Fibroblast of skin of abdomen (primary cell): ENCODE data around the gene ADGRA1.
"Not testable (repeated sequence)": the region's sequence is repeated elsewhere in the genome, so short reads cannot be mapped to it uniquely, and the experiment has no call there.

Source experiments
- DNase-seq: peaks from one replicate; pipeline ENCODE4 v3.0.0-alpha.2; 2013

The ADGRA1 gene

GRCh38 chr10:133096616-133097269 lies 9.0 kb downstream of the ADGRA1 start:
- no peak for DNase-seq

- DNase-seq, result no peak
These were observed 9.7 kb downstream of the ADGRA1 start for GRCh38 chr10:133097418-133097817.

GRCh38 chr10:133097961-133098360 lies 10.2 kb downstream of the ADGRA1 start:
- no peak for DNase-seq

GRCh38 chr10:133098426-133099124 lies 10.9 kb downstream of the ADGRA1 start:
- no peak for DNase-seq

DNA sequence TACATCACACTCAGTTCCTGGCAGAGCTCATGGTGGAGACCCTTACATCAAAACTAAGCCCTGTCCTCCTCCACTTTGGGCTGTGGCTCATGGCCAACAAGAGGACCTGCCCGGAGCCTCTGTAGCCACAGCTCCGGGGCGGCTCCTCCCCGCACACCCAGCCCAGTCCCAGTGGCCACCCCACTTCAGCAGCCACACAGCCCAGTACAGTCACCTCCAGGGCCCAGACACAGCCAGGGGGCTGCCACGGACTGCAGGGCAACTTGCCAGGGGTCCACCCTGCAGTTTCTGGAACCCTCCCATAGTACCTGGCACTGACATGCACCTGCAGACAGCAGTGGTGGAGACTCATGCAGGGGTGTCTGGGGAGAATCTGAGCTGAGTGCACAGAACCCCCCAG lies 11.8 kb downstream of the ADGRA1 start:
- no peak for DNase-seq

- no peak for DNase-seq
These were observed 12.5 kb downstream of the ADGRA1 start for GRCh38 chr10:133100186-133100585.

- DNase-seq, result no peak
These were observed 13.1 kb downstream of the ADGRA1 start for GRCh38 chr10:133100706-133101415.

- no peak for DNase-seq
These were observed 13.7 kb downstream of the ADGRA1 start for GRCh38 chr10:133101416-133101810.

DNA sequence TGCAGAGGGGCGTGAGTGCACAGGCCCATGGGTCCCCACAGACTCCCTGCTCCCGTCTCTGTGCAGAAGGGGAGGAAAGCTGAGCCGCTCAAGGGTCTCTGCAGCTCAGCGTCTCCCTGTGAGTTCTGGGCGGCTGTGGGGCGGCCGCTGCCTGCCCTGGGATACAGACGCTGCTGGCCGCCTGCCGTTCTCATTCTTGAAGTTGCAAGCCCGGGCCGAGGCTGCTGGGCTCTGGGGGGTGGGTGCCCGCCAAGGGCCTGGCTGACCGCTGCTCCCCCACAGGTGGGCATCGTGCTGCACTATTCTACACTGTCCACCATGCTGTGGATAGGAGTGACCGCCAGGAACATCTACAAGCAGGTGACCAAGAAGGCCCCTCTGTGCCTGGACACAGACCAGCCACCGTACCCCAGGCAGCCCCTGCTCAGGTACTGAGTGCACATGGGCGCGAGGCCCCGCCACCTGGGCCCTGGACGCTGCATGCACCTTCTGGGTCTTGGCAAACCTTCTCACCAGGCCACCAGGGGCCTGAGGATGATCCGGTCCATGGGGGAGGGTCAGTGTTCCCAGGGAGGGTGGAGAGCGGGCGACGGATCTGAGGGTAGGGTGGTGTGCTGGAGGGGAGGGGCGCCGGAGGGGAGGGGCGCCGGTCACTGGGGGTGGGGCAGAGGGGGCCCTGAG lies 14.8 kb downstream of the ADGRA1 start:
- DNase-seq, result no peak

DNA sequence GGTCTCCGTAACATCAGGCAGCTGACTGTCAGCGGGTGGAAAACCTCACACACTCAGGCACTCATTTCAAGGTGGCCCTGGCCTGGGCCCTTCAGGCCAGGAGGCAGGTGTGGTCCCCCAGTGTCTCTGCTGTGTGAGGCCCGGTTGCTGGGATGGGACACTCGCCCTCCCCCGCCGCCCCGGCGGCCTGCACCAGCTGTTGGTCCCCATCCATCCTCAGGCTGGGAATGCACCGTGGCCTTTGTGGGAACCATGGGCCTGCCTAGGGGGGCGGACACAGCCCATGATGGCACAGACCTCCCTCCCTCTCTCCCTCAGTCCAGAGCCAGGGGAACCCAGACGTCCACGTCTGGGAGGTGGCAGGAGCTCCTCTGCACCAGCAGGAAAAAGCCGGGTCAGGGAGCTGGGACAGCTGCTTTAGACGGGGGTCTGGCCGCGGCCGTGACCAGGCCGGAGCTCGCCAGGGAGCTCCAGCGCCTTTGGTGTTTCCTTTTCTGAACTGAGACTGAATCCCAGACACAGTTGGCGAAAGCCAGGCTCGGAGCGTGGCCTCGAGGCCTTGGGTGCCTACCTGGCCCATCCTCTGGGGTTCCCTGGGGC lies 15.7 kb downstream of the ADGRA1 start:
- no peak for DNase-seq

DNA sequence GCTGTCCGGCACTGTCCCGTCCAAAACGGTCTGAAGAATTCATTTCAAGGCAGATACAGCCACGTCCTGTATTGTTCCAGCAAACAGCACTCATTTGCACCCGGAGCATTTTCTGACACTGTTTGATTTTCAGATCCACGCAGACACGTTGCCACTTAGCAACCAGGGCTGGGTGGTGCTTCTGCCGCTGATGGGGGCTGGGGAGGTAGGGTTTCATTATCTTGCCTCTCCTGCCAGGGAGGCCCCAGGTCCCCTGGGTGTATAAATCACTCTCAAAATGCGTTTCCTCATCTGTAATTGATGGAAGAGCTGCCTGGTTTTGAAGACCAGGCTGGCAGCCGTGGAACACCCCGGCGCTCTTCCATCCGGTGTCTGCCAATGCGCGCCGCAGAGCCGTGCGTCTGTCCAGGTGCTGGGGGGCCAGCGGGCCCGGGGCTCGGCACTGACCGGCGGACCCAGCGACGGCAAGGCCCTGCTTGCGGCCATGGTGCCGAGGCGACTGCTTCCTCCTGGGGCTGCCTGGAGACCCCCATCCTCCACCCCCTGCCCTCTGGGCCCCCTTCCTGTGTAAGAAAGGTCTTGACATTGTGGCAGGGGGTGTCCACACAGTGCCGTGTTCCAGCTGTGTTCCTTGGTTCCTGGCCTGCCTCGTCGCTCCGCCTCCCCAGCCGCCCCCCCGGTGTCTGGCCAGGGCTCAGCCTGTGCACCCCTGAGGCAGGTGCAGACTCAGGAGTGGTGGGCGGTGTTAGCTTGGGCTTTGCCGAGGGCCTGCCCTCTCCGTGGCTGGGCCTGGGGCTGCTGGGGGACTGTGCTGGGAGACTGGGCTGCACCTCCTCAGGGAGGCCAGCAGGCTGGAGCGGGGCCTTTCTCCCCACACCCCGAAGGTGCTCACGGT lies 16.6 kb downstream of the ADGRA1 start:
- no peak for DNase-seq

- DNase-seq, result no peak
These were observed 17.4 kb downstream of the ADGRA1 start for GRCh38 chr10:133104963-133105640.

DNA sequence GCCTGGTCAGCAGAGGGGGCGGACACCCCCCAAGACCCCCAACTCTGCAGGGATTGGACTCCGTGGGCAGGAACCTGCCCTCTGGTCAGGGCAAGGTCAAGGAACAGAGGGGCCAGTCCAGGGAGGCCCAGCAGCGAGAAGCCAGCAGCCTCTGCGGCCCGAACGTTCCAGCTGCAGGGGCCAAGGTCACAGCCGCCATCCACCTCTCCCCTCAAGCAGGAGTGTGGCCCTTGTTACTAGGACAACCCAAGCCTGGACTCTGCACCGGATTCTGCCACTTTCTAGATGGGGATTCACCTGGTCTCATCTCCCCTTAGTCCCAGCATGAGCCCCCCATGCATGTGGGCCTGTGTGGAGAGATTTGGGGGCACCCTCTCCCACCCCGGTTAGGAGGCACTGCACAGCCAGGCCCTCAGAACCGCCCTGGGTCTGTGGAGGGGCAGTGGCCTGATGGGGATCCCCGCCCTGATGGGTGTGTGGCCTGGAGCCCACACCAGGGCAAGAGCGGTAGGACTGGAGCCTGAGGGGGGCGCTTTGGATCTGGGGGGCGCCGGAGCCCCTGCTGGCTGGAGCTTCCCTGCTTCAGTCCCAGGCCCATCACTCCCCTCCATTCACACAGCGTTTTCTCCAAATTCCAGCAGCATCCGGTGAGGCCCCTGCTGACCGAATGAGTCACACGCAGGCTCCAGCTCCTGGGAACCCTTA lies 18.1 kb downstream of the ADGRA1 start:
- DNase-seq, result no peak

DNA sequence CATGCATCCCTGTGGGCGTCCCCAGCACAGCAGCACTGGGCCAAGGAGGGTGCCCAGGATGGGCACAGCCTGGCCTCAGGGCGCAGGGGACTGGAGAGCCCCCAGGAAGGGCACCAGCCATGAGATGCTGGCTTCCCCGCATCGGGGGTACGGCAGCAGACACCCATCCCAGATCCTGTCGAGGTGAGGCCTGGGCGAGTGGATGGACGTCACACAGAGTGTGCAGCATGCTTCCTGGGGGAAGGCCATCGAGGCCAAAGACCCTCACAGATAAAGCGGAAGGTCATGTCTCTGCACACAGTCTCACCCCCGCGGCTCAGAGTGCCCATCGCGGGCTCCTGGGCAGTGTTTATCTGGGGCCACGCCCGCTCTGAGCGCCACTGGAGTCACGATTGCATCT lies 18.8 kb downstream of the ADGRA1 start:
- DNase-seq, result no peak

GRCh38 chr10:133107442-133107841 lies 19.7 kb downstream of the ADGRA1 start:
- no peak for DNase-seq

- no peak for DNase-seq
These were observed 22.0 kb downstream of the ADGRA1 start for GRCh38 chr10:133109711-133110110.

- no peak for DNase-seq
These were observed 22.4 kb downstream of the ADGRA1 start for GRCh38 chr10:133110133-133110532.

- no peak for DNase-seq
These were observed 23.0 kb downstream of the ADGRA1 start for GRCh38 chr10:133110609-133111275.

DNA sequence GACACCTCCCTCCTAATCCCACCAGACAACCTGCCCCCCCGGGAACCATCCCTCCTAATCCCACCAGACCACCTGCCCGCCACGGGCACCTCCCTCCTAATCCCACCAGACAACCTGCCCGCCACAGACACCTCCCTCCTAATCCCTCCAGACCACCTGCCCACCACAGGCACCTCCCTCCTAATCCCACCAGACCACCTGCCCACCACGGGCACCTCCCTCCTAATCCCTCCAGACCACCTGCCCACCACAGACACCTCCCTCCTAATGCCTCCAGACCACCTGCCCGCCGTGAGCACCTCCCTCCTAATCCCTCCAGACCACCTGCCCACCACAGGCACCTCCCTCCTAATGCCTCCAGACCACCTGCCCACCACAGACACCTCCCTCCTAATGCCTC lies 23.9 kb downstream of the ADGRA1 start:
- not testable (repeated sequence) for DNase-seq
